A549 (cell line): ENCODE results near the gene ZNF180.

ENCODE experiments used
- CEBPB ChIP-seq, 2 experiments: fragments of >200 bp in 1 of 2; sonication (Bioruptor Twin) in 1 of 2; formaldehyde crosslinking in 1 of 2; IDR thresholded peaks; 2 replicates each; pipeline ENCODE4 v1.6.1; 2012 to 2016
- CTCF ChIP-seq: fragments of >200 bp; sonication (Bioruptor Twin); formaldehyde crosslinking; IDR thresholded peaks from 3 replicates; pipeline ENCODE4 v1.5.1; 2016
- EP300 ChIP-seq, 2 experiments: fragments of >200 bp; sonication (Bioruptor Twin); formaldehyde crosslinking; IDR thresholded peaks; 2 replicates in 1 of 2; 3 replicates in 1 of 2; pipeline ENCODE4 v1.6.1; 2016 to 2017
- MAX ChIP-seq: IDR thresholded peaks from 2 replicates; pipeline ENCODE4 v1.6.1; 2012
- MAZ ChIP-seq: fragments of 150-350 bp; IDR thresholded peaks from 2 replicates; pipeline ENCODE4 v1.6.1; 2014; ENCODE audit warnings: antibody characterized with exemption, low read depth, low read length, borderline replicate concordance
- POLR2A ChIP-seq: IDR thresholded peaks from 2 replicates; pipeline ENCODE4 v1.6.1; 2012; ENCODE audit warnings: mild to moderate bottlenecking, low read length

DNA sequence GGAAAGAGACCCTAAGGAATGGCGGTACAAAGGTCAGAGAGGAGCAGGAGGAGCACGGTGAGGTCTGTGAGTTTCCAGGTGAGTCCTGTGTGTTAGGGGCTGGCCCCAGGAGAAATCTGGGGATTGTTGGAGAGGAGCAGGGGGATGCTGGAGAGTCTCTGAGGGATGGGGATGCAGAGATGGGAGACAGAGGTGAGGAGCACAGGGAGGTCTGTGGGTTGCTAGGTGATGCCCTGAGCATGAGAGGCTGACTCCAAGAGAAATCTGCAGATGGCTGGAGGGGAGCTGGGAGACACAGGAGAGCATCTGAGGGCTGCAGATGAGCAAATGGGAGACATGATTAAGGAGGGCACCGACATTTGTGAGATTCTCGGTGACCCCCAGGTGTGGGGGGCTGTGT, 48.0 kb downstream of the ZNF180 start:
- TF ChIP-seq CTCF (no peak), EP300 (IDR thresholded peaks at IDR 0.05) (no peak), POLR2A (no peak), CEBPB (IDR thresholded peaks at IDR 0.05) (no peak), MAZ (no peak), MAX (no peak)
